Natural killer cell (primary cell): Measurements from ENCODE around the gene TSPAN18. TPM values are rescaled to one million over a fixed set of nuclear protein-coding genes. Genes with fewer than 3 reads are reported as not detected.

Source experiments
- ATAC-seq, 3 donors: fragments of 150-1000 bp in 2 of 3; fragments of 200-7000 bp in 1 of 3; cut with Tn5 transposase; 1 replicate in 1 of 3; 2 replicates in 2 of 3; pipeline ENCODE4 v1.10.0; 2021; ENCODE audit warnings: mild to moderate bottlenecking in 2 of 3, moderate library complexity in 2 of 3
- DNase-seq, 2 donors: peaks; one replicate each; pipeline versions ENCODE4 v3.0.0 to v3.0.0-alpha.2; 2013 to 2021; ENCODE audit warnings: mixed read lengths in 1 of 2
- H3K27ac ChIP-seq: one replicate; pipeline ENCODE4 v1.5.1; 2013; ENCODE audit warnings: mild to moderate bottlenecking, low read length
- H3K27me3 ChIP-seq: one replicate; pipeline ENCODE4 v1.6.1; 2013; ENCODE audit warnings: low read length; ENCODE audit not compliant: control insufficient read depth, insufficient read depth
- H3K36me3 ChIP-seq: one replicate; pipeline ENCODE4 v1.6.1; 2013; ENCODE audit warnings: low read length; ENCODE audit not compliant: control insufficient read depth, insufficient read depth
- H3K4me1 ChIP-seq: one replicate; pipeline ENCODE4 v1.6.1; 2013; ENCODE audit warnings: low read length; ENCODE audit not compliant: control insufficient read depth, insufficient read depth
- H3K4me3 ChIP-seq: one replicate; pipeline ENCODE4 v1.5.1; 2013; ENCODE audit warnings: low read length
- H3K9me3 ChIP-seq: one replicate; pipeline ENCODE4 v1.6.1; 2013; ENCODE audit warnings: low read length; ENCODE audit not compliant: control insufficient read depth, insufficient read depth
- H3K27ac Mint-ChIP-seq, 2 donors: one replicate each; pipeline ENCODE4 v1.8.0; 2022; ENCODE audit warnings: mild to moderate bottlenecking in 2 of 2, mixed read lengths in 2 of 2, moderate library complexity in 1 of 2
- H3K27me3 Mint-ChIP-seq, 2 donors: one replicate each; pipeline ENCODE4 v1.8.0; 2022; ENCODE audit warnings: low read depth in 2 of 2, mixed read lengths in 2 of 2
- H3K36me3 Mint-ChIP-seq: one replicate; pipeline ENCODE4 v1.8.0; 2022; ENCODE audit warnings: mixed read lengths
- H3K4me1 Mint-ChIP-seq, 2 donors: one replicate each; pipeline ENCODE4 v1.8.0; 2022; ENCODE audit warnings: mixed read lengths in 2 of 2
- H3K4me3 Mint-ChIP-seq: one replicate; pipeline ENCODE4 v1.8.0; 2022; ENCODE audit warnings: mild to moderate bottlenecking, moderate library complexity, mixed read lengths
- H3K9me3 Mint-ChIP-seq, 2 donors: one replicate each; pipeline ENCODE4 v1.8.0; 2022; ENCODE audit warnings: mixed read lengths in 2 of 2
- whole genome bisulfite sequencing: methylation state at CpG from one replicate; pipeline ENCODE4 v1.1.7; 2013; ENCODE audit warnings: missing lambda C conversion rate; ENCODE audit not compliant: insufficient coverage; 5-methylcytosine and 5-hydroxymethylcytosine counted together
- intact Hi-C: fragments of 100-400 bp; cut with micrococcal nuclease; formaldehyde crosslinking; loops from one replicate; pipeline ENCODE4 v1.14.2; 2022
- total RNA-seq, 4 donors: library from RNA; stranded (reverse); fragments of 120-200 nt in 1 of 4; gene quantifications; one replicate each; pipeline versions ENCODE4 v1.2.3 to v1.2.4, GENCODE V29; 2013 to 2022
- TF ChIP-seq, protein P1 (sequence below): fragments of 200-600 bp; IDR thresholded peaks from one replicate; pipeline ENCODE4 v1.8.0; 2022; ENCODE audit warnings: antibody characterized with exemption

The TSPAN18 gene
- total RNA-seq, 3 donors from 2014 or later (not counting 1 experiment from before 2014, with no cell fraction given), result 1.9 to 2.4 (median 2.3) TPM

DNA sequence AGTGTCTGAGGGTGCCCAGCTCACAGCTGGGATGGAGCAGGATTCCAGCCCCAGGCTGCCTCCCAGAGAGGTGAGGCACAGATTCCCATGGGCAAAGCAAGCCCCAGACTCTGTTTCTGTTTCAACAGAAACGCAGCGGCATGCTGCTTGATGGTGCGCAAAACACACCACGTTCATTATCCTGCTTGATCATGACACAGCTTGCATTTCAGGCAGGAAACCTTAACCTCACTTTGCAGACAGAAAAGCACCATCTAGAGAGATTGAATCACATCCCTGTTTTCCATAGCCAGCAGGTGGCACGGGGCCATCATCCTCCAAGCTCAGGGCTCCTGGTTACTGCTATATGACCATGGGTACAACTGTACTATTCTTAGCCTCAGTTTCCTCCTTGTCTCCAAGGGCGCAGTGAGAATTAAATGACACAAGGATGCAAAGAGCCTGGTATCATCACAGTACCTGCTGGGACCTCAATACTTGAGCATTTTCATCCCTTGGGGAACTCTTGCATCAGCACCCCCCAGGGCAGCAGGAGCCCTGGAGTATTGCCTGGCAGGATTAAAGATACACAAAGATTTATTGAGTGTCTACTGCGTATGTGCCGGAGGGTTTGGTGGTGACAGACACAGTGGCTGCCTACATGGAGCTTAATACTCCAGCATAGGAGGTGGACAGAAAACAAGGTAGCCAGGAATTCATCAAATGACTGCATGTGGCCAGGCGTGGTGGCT, 113.9 kb downstream of the TSPAN18 start:
- no peaks in the 10 kb centered on the region for H3K36me3 ChIP-seq
- Mint-ChIP-seq H3K9me3 (peaks cover 0 to 3% of the 10 kb centered on the region in 2 donors), H3K27ac (no peak overlapping the region), H3K27me3 (peaks cover 42 to 88% of the 10 kb centered on the region in 2 donors), H3K4me1 (no peaks in the 10 kb centered on the region), H3K4me3 (no peak overlapping the region), H3K36me3 (peaks cover 5% of the 10 kb centered on the region)
- no peaks in the 10 kb centered on the region for H3K27me3 ChIP-seq
- no peak for DNase-seq
- TF ChIP-seq, protein P1, sequence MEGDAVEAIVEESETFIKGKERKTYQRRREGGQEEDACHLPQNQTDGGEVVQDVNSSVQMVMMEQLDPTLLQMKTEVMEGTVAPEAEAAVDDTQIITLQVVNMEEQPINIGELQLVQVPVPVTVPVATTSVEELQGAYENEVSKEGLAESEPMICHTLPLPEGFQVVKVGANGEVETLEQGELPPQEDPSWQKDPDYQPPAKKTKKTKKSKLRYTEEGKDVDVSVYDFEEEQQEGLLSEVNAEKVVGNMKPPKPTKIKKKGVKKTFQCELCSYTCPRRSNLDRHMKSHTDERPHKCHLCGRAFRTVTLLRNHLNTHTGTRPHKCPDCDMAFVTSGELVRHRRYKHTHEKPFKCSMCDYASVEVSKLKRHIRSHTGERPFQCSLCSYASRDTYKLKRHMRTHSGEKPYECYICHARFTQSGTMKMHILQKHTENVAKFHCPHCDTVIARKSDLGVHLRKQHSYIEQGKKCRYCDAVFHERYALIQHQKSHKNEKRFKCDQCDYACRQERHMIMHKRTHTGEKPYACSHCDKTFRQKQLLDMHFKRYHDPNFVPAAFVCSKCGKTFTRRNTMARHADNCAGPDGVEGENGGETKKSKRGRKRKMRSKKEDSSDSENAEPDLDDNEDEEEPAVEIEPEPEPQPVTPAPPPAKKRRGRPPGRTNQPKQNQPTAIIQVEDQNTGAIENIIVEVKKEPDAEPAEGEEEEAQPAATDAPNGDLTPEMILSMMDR, result no peak
- H3K4me3 ChIP-seq, result no peak overlapping the region
- no peak for ATAC-seq
- no peaks in the 10 kb centered on the region for H3K9me3 ChIP-seq
- intact Hi-C loops, result no loop called here
- H3K27ac ChIP-seq, result no peak overlapping the region
- WGBS, result 88% methylated on average over 9 of the region's 9 CpGs
- H3K4me1 ChIP-seq, result no peaks in the 10 kb centered on the region

DNA sequence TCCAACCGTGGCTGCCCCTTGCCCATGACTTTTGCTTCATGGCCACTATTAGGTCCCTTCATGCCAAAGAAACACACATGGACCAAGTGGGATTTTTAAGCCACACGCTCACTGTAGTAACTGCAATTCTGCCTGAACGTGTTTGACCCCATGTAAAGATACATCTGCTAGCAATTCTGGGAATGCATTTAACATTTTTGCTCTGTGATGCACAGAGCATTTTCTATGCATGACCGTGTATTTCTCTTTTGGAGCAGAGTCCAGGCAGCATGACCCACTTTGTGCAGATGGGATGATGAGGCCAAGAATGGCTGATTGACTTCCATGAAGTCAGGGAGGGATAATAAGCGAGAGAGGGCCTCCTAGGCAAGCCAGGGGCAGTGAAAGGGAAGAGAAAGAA, 115.5 kb downstream of the TSPAN18 start:
- Mint-ChIP-seq H3K27ac (no peak overlapping the region), H3K4me1 (no peaks in the 10 kb centered on the region), H3K27me3 (peaks cover 51 to 91% of the 10 kb centered on the region in 2 donors)

DNA sequence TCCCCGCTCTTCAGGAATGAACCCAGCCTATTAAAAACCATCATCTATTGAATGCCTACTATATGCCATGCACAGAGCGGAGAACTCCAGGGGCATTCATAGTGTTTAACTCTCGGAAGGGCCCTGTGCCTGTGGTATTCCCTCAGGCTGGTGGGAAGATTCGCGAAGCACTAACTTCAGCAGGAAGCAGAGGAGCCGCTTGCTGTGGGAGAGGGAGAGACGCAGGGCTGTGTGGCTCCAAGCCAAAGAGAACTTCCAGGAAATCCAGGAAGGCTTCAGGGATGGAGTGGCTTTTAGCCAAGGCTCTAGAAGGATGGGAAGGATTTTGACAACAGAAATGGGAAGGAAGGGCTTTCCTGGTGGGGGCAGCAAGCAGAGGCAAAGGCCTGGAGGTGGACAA, 120.1 kb downstream of the TSPAN18 start:
- DNase-seq (no peak), ATAC-seq (no peak)
- TF ChIP-seq, protein P1, result no peak
- H3K9me3 Mint-ChIP-seq, result peaks cover 0 to 6% of the 10 kb centered on the region in 2 donors
- H3K27me3 ChIP-seq, result no peaks in the 10 kb centered on the region
- H3K27ac Mint-ChIP-seq, result no peak overlapping the region
- WGBS, result 97% methylated on average over 7 of the region's 7 CpGs
- no peaks in the 10 kb centered on the region for H3K4me1 ChIP-seq
- peaks cover 51 to 66% of the 10 kb centered on the region in 2 donors for H3K27me3 Mint-ChIP-seq
- intact Hi-C loops, result no loop called here
- peaks cover 6% of the 10 kb centered on the region for H3K9me3 ChIP-seq
- H3K36me3 Mint-ChIP-seq, result peaks cover 13% of the 10 kb centered on the region
- H3K36me3 ChIP-seq, result no peaks in the 10 kb centered on the region
- H3K27ac ChIP-seq, result no peak overlapping the region
- no peaks in the 10 kb centered on the region for H3K4me1 Mint-ChIP-seq
- H3K4me3 ChIP-seq, result no peak overlapping the region
- H3K4me3 Mint-ChIP-seq, result no peak overlapping the region

More for the DNA sequence above, 115.5 kb downstream of the TSPAN18 start:
- Histone ChIP-seq H3K27me3 (no peaks in the 10 kb centered on the region), H3K4me1 (no peaks in the 10 kb centered on the region), H3K36me3 (no peaks in the 10 kb centered on the region), H3K27ac (no peak overlapping the region), H3K9me3 (peaks cover 6% of the 10 kb centered on the region), H3K4me3 (no peak overlapping the region)
- 87% methylated on average over 5 of the region's 5 CpGs for WGBS
- TF ChIP-seq, protein P1, result no peak
- intact Hi-C loops, result no loop called here
- no peak for DNase-seq
- no peak for ATAC-seq
- peaks cover 0 to 6% of the 10 kb centered on the region in 2 donors for H3K9me3 Mint-ChIP-seq
- peaks cover 13% of the 10 kb centered on the region for H3K36me3 Mint-ChIP-seq
- no peak overlapping the region for H3K4me3 Mint-ChIP-seq

DNA sequence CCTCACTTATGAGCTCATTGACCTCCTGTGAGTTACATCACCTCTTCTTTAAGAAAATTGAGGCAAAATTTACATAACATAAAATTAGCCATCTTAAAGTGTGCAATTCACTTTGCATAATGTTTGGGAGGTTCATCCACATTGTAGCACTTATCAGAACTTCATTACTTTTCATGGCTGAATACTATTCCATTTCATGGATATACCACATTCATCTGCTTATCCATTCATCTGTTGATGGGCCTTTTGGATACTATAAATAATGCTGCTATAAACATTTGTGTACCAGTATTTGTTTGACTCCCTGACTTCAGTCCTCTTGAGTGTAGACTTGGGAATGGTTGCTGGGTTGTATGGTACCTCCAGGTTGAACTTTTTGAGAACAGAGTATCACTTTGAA, 120.6 kb downstream of the TSPAN18 start:
- H3K27me3 Mint-ChIP-seq, result peaks cover 50 to 63% of the 10 kb centered on the region in 2 donors
- no peaks in the 10 kb centered on the region for H3K4me1 Mint-ChIP-seq
- H3K4me3 Mint-ChIP-seq, result no peak overlapping the region
- intact Hi-C loops, result no loop called here
- H3K4me3 ChIP-seq, result no peak overlapping the region
- peaks cover 13% of the 10 kb centered on the region for H3K36me3 Mint-ChIP-seq
- ATAC-seq (no peak), DNase-seq (no peak)
- peaks cover 6% of the 10 kb centered on the region for H3K9me3 ChIP-seq
- no peak overlapping the region for H3K27ac Mint-ChIP-seq
- H3K36me3 ChIP-seq, result no peaks in the 10 kb centered on the region
- H3K9me3 Mint-ChIP-seq, result peaks cover 0 to 6% of the 10 kb centered on the region in 2 donors
- H3K4me1 ChIP-seq, result no peaks in the 10 kb centered on the region
- H3K27ac ChIP-seq, result no peak overlapping the region
- TF ChIP-seq, protein P1, result no peak
- no peaks in the 10 kb centered on the region for H3K27me3 ChIP-seq
